Inferior parietal cortex (tissue), 1 donor: ENCODE measurements around the gene PRPF6.

Experiments
- DNase-seq: peaks from one replicate; pipeline ENCODE4 v3.0.0-alpha.2; 2016; ENCODE audit errors: extremely low spot score

The PRPF6 gene

DNA sequence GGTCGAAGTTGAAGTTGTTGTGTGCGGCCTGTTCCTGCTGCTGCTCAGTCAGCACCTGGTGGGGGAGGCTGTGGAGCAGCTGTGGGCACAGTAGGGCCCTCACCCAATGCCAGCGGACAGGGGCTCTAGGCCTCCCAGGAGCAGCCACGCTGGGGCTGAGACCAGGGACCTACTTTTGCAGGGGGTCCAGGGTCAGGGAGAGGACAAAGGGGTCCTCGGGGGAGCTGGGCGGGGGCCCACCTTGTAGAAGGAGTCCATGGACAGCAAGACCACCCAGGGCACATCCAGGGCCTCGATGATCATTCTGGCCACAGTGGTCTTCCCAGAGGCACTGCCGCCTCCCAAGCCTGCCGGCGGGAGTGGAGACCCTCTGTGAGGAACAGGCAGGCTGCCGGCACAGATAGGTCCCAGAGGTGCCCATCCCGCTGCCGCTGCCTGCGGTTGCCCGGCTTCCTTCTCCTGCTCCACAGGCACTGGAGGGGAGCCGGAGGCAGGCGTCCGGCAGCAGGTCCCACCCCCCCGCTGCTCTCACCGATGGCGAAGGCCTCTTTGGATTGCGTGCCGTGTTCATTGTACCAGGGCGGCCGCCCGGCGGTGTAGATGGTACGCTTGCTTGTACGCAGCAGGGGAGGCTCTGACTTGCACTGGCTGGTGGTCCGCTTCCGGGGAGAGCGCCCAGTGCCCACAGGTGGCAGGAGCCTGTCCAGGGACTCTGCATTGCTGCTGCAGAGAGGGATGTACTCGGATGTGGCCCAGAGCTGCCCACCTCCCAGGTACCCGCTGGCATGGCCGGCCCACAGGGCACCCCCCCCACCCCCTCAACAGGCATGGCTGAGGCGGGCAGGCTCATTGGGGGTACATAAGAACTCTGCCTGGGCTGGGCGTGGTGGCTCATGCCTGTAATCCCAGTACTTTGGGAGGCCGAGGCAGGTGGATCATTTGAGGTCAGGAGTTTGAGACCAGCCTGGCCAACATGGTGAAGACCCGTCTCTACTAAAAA lies 34.7 kb upstream of the PRPF6 start:
- DNase-seq: no peak

GRCh38 chr20:63946986-63947637 lies 33.8 kb upstream of the PRPF6 start:
- DNase-seq: no peak

- DNase-seq: no peak
Observed at GRCh38 chr20:63947638-63948456, 33.1 kb upstream of the PRPF6 start.

DNA sequence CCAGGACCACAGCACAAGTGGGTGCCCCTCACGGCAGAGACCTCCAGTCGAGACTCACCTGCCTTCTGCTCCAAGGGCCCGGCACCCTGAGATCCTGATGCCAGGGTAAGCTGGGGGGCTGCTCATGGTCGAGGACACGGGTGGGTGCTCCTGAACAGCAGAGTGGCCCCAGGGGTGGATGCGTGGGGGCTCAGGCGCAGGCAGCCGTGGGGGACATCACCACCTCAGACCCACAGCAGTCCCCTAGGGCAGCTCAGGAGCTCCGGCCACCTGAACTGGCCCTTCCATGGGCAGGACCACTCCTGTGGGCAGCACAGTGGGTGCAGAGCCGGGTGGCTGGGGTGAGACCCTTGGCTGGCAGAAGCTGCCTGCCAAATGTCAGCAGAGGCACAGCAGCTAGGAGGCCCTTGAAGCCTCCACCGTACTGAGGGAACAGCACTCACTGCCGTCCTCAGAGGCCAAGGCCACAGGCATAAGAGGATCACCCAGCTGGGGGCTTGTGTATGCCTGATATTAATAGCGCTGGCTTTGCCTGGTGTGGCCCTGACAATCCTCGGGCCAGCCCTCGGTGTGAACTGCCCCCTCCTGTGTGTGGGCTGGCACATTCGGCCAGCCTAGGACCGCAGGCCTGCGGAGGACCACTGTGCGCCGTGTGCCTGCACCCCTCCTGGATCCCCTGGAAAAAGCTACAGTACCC lies 30.1 kb upstream of the PRPF6 start:
- no peak for DNase-seq

- DNase-seq: no peak
Observed at GRCh38 chr20:63951398-63952209, 29.3 kb upstream of the PRPF6 start.

GRCh38 chr20:63952210-63952535 lies 28.8 kb upstream of the PRPF6 start:
- no peak for DNase-seq

DNA sequence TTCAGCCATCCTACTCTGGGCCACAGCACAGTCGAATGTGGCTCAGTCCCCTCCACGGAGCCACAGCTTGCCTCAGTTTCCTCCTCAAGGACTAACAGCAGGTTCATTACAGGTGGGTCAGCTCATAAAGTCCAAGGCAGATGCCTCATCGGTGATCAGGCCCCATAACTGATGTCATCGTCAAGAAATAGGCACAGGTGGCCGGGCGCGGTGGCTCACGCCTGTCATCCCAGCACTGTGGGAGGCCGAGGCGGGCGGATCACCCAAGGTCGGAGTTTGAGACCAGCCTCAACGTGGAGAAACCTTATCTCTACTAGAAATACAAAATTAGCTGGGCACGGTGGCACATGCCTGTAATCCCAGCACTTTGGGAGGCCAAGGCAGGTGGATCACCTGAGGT lies 28.2 kb upstream of the PRPF6 start:
- DNase-seq: no peak

DNA sequence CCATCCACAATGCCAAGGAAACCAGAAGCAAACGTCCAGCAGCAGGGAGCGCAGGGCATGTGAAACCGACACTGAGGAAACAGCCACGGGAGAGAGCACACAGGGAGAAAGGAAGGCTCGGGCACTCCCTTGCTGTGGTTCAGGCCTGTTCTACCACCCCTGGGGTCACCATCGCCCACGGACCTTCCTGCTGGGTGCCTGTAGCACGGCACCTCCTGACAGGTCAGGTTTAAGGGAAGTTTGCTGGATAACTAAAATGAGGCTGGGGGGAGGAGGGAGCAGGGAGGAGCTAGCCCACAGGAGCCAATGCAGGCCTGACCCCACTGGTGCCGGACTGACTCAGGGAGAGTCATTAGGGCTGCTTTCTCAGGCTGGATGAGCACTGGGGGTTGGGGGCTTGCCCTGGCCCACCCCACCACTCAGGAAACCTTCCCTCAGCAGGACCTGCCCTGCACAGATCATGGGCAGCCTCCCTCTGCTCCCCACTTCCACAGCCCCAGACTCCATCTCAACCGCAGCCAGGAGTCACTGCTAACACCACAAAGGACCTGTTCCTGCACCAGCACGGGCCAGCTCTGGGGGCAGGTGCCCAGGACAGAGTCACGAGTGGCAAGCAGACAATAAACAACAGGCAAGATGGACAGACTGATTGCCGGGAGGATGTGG lies 27.0 kb upstream of the PRPF6 start:
- DNase-seq: no peak

DNA sequence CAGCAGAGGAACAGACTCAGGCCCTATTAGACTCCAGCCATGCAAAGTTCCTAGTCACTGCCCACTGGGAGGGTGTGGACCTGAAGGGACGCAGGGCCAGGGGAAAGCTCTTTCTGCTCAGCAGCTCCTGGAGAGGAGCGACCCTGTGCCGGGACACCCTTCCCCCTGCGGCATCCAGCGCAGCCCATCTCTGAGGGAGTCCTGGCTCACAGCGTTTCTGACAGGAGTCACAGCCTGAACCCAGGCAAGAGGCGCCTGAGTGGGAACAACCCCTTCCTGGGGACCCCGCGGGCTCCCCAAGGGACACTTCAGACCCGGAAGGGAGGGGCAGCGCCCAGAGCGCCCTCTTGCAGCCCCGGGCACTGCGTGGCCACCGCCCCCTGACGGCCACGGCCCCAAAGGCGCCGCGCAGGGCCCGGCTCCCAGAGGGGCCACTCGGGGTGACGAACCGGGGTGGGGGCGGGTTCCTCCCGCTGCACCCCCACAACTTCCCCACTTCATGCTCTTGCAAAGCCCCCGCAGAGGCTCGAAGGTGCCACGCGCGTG lies 25.6 kb upstream of the PRPF6 start:
- DNase-seq: peak; percentile 24

DNA sequence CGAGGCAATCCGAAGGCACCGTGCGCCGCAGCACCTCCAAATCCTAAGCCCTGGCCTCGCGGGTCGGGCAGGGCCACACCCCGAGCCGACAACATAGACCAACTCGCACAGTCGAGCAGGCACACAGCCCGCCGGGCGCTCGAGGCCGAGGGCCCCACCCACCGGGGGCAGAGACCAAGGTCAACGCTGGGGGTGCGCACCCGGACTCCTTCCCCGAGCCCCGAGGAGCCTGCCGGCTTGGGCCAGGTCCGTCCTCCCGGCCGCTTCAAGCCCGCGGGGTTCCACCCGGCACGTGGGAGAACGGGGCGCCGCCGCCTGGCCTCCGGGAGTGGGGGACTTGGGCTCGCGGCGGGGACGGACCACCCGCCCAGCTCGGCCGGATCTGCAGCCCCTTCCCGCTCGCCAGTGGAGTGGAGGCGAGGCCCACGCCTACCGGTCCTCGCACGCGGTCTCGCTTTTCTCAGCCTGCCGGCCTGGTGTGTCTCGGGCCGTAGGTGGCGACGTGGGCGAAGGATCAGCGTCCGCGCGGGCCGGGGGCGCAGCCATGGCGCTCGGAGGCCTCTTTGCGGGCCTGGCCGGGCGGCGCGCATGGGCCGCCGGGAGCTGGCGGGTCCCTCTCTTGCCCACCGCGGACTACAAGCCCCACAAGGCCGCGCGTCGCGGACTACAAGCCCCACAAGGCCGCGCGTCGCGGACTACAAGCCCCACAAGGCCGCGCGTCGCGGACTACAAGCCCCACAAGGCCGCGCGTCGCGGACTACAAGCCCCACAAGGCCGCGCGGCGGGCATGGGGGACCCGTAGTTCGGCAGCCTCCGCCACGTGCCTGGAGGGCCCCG lies 24.9 kb upstream of the PRPF6 start, which contains the start of gene UCKL1:
UCKL1 (minus strand) TSS at position 590 of the 837 bp plus-strand sequence; CDS start at position 546, 44 bp downstream.
- peak; percentile 77 for DNase-seq

- DNase-seq: no peak
Observed at GRCh38 chr20:63956664-63957003, 24.3 kb upstream of the PRPF6 start.

- DNase-seq: no peak
Observed at GRCh38 chr20:63957004-63957689, 23.8 kb upstream of the PRPF6 start.

GRCh38 chr20:63957690-63958441 lies 23.1 kb upstream of the PRPF6 start:
- no peak for DNase-seq

GRCh38 chr20:63958471-63958870 lies 22.5 kb upstream of the PRPF6 start:
- no peak for DNase-seq

DNA sequence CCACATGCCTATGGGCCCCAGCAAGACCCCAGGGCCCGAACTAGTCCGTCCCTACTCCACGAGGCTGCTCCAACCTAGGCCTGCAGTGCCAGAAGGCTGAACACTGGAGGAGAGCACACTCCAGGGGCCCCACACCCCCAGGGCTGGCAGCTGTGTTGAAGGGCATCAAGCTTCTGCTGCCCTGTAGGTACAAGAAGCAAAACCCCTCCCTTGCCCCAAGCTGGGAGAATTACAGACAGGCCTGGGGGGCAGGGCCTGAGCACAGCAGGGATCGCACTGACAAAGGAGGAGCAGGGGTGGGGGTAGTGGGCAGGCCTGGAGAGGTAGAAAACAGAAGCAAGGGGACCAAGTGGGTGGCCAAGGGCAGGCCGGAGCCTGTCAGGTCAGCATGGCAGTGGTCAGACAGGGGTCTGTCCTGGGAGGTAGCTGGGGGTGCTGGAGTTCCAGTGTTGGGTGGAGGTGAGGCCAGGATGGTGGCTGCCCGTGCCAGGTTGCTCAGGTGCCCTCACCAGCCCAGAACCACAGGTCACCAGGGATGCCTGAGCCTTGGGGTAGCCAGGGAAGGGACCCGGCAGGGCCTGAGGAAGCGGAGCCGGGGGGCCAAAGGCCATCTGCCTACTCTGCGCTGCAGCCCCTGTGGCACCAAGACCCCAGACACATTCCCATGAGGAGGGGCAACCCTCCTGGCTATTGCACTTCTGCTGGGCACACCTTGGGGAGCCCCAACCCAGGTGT lies 21.8 kb upstream of the PRPF6 start:
- no peak for DNase-seq

DNA sequence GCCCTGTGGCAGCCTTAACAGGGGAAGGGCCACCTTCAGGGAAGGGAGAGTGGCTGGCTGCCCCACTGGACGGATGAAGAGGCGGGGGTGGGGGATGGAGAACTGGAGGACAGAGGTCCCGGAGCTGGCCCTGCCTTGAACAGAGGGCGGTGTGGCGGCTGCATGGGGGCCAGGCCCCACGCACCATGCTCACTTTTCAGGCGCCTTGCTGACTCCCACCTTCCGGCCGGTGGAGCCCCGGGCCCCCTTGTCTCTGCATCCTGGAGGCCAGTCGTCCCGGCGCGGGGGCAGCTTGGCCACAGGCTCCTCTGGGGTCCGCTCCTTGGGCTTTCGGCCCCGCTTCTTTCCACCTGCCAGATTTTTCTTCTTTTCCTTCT lies 21.2 kb upstream of the PRPF6 start:
- no peak for DNase-seq
